ENCODE results near the gene TNFSF11.

GRCh38 chr13:42597505-42597904 lies 23.6 kb downstream of the TNFSF11 start:
- no peak for TF ChIP-seq CTCF (IDR thresholded peaks at IDR 0.05)
- no peak for TF ChIP-seq POLR2AphosphoS5 (IDR thresholded peaks at IDR 0.05; ENCODE audit: insufficient read depth in 1 of 2, low read depth in 1 of 2)
- no peak for TF ChIP-seq POLR2A (IDR thresholded peaks at IDR 0.05)
